ENCODE data around the gene ACTRT3.

ACTRT3 gene

GRCh38 chr3:169813757-169814517 is 44.6 kb upstream of the ACTRT3 start:
- H3K27ac ChIP-seq (ENCODE audit: low read length): peak overlapping the region; percentile 78
- no peaks in the 10 kb centered on the region for H3K79me2 ChIP-seq (ENCODE audit: insufficient read depth, low read length)
- peak overlapping the region; percentile 48 to 86; a peak in 3 of 4 replicates for H3K4me3 ChIP-seq (ENCODE audit: low read depth in 1 of 2, low read length in 2 of 2)
- H3K4me2 ChIP-seq (ENCODE audit: insufficient read depth, low read length): peak overlapping the region; percentile 87
- ATAC-seq (ENCODE audit: insufficient read depth, low read depth) (peak; percentile 79), DNase-seq (peak; percentile 80)
- peaks cover 37% of the 10 kb centered on the region for H3K4me1 ChIP-seq (ENCODE audit: insufficient read depth, low read length)
- no peaks in the 10 kb centered on the region for H4K20me1 ChIP-seq (ENCODE audit: insufficient read depth, low read length)
- no peak for TF ChIP-seq EZH2 (IDR thresholded peaks at IDR 0.05; ENCODE audit: borderline replicate concordance, low read depth, low read length, severe bottlenecking)
- peak; percentile 73 for TF ChIP-seq CTCF (IDR thresholded peaks at IDR 0.05; ENCODE audit: borderline replicate concordance, extremely low read depth, low read length, poor library complexity, severe bottlenecking)
- peaks cover 23% of the 10 kb centered on the region for H3K27me3 ChIP-seq (ENCODE audit: insufficient read depth, low read length, poor library complexity)
- H3K36me3 ChIP-seq (ENCODE audit: insufficient read depth, low read length): no peaks in the 10 kb centered on the region
- H2AFZ ChIP-seq (ENCODE audit: low read depth, low read length): peak overlapping the region; percentile 89
- peaks cover 7% of the 10 kb centered on the region for H3K9me3 ChIP-seq (ENCODE audit: insufficient read depth, low read length, severe bottlenecking)
- peak overlapping the region; percentile 72 for H3K9ac ChIP-seq (ENCODE audit: low read depth, low read length)

- Histone ChIP-seq H3K9ac (ENCODE audit: low read depth, low read length) (peak overlapping the region; percentile 72), H3K4me2 (ENCODE audit: insufficient read depth, low read length) (peak overlapping the region; percentile 87), H3K79me2 (ENCODE audit: insufficient read depth, low read length) (no peaks in the 10 kb centered on the region), H2AFZ (ENCODE audit: low read depth, low read length) (peak overlapping the region; percentile 89), H3K36me3 (ENCODE audit: insufficient read depth, low read length) (no peaks in the 10 kb centered on the region), H3K27me3 (ENCODE audit: insufficient read depth, low read length, poor library complexity) (peaks cover 22% of the 10 kb centered on the region), H3K4me3 (ENCODE audit: low read depth in 1 of 2, low read length in 2 of 2) (peak overlapping the region; percentile 48 to 86; a peak in 3 of 4 replicates), H3K27ac (ENCODE audit: low read length) (peak overlapping the region; percentile 78), H4K20me1 (ENCODE audit: insufficient read depth, low read length) (no peaks in the 10 kb centered on the region), H3K9me3 (ENCODE audit: insufficient read depth, low read length, severe bottlenecking) (peaks cover 7% of the 10 kb centered on the region), H3K4me1 (ENCODE audit: insufficient read depth, low read length) (peaks cover 37% of the 10 kb centered on the region)
- ATAC-seq (ENCODE audit: insufficient read depth, low read depth): no peak
- no peak for DNase-seq
- TF ChIP-seq EZH2 (IDR thresholded peaks at IDR 0.05; ENCODE audit: borderline replicate concordance, low read depth, low read length, severe bottlenecking): no peak
- TF ChIP-seq CTCF (IDR thresholded peaks at IDR 0.05; ENCODE audit: borderline replicate concordance, extremely low read depth, low read length, poor library complexity, severe bottlenecking): no peak
Measured at GRCh38 chr3:169813278-169813677, 43.9 kb upstream of the ACTRT3 start.

- Histone ChIP-seq H3K4me2 (ENCODE audit: insufficient read depth, low read length) (peak within 1 kb of the TSS; percentile 87), H3K9me3 (ENCODE audit: insufficient read depth, low read length, severe bottlenecking) (peaks cover 7% of the 10 kb centered on the region), H3K9ac (ENCODE audit: low read depth, low read length) (peak within 1 kb of the TSS; percentile 72), H3K36me3 (ENCODE audit: insufficient read depth, low read length) (no peaks in the 10 kb centered on the region), H3K27ac (ENCODE audit: low read length) (peak within 1 kb of the TSS; percentile 78), H3K27me3 (ENCODE audit: insufficient read depth, low read length, poor library complexity) (peaks cover 17% of the 10 kb centered on the region), H2AFZ (ENCODE audit: low read depth, low read length) (peak within 1 kb of the TSS; percentile 89), H3K79me2 (ENCODE audit: insufficient read depth, low read length) (no peaks in the 10 kb centered on the region), H3K4me1 (ENCODE audit: insufficient read depth, low read length) (peaks cover 37% of the 10 kb centered on the region), H4K20me1 (ENCODE audit: insufficient read depth, low read length) (no peaks in the 10 kb centered on the region), H3K4me3 (ENCODE audit: low read depth in 1 of 2, low read length in 2 of 2) (peak within 1 kb of the TSS; percentile 48 to 86)
- DNase-seq (peak; percentile 78), ATAC-seq (ENCODE audit: insufficient read depth, low read depth) (peak; percentile 71)
- TF ChIP-seq EZH2 (IDR thresholded peaks at IDR 0.05; ENCODE audit: borderline replicate concordance, low read depth, low read length, severe bottlenecking) (peak; percentile 53), CTCF (IDR thresholded peaks at IDR 0.05; ENCODE audit: borderline replicate concordance, extremely low read depth, low read length, poor library complexity, severe bottlenecking) (no peak)
Measured at GRCh38 chr3:169812332-169813235, 43.2 kb upstream of the ACTRT3 start, which contains the start of the genes LRRC34 and LRRIQ4. Gene LRRC34 (minus strand): TSS chr3:169812904. CDS start chr3:169812548, 356 bp downstream. Gene LRRIQ4 (plus strand): TSS chr3:169812870. CDS start chr3:169821922, 9,052 bp downstream.

Data from DND-41 (cell line).